GM10248 (cell line): ENCODE measurements around the gene NFIC.

Source experiments
- CTCF ChIA-PET: fragments of 300-600 bp; sonication (Branson Sonifier 250); formaldehyde crosslinking; extraction: SDS; loops from one replicate; lab custom pipeline; 2021; ENCODE audit warnings: antibody characterized with exemption; lab: Yijun Ruan, JAX
- POLR2A ChIA-PET: fragments of 350-650 bp; sonication (Branson Sonifier 250); formaldehyde crosslinking; extraction: SDS; loops from one replicate; lab custom pipeline; 2020; ENCODE audit warnings: antibody characterized with exemption; lab: Yijun Ruan, JAX
- DNase-seq: peaks from one replicate; pipeline ENCODE4 v3.0.0; 2012; ENCODE audit errors: extremely low spot score
- CTCF ChIP-seq: IDR thresholded peaks from 2 replicates; pipeline ENCODE4 v1.5.1; 2012; ENCODE audit warnings: mild to moderate bottlenecking, low read depth; ENCODE audit errors: extremely low read depth, missing control alignments, control extremely low read depth

NFIC gene

GRCh38 chr19:3408996-3409345 is 42.6 kb downstream of the NFIC start:
- ChIA-PET POLR2A (no interaction called here), CTCF (interaction anchor here (1.2 to 6.2 kb wide), 4 partner anchors 10 to 64 kb away, joined by 3 to 34 read pairs (median 4); no protein-coding TSS in a partner anchor)
- no peak for DNase-seq
- TF ChIP-seq CTCF, result no peak

- POLR2A ChIA-PET, result no interaction called here
- no peak for DNase-seq
- TF ChIP-seq CTCF, result no peak
- CTCF ChIA-PET, result interaction anchor here (1.5 to 6.2 kb wide), 3 partner anchors 10 to 48 kb away, joined by 3 to 34 read pairs (median 4); no protein-coding TSS in a partner anchor
Observed at GRCh38 chr19:3409346-3410064, 43.1 kb downstream of the NFIC start.

GRCh38 chr19:3411636-3412035 is 45.3 kb downstream of the NFIC start:
- ChIA-PET CTCF (interaction anchor here (0.6 to 6.2 kb wide), 3 partner anchors 12 to 381 kb away, joined by 3 to 34 read pairs (median 3); no protein-coding TSS in a partner anchor), POLR2A (no interaction called here)
- no peak for DNase-seq
- no peak for TF ChIP-seq CTCF

- no peak for TF ChIP-seq CTCF
- ChIA-PET POLR2A (no interaction called here), CTCF (interaction anchor here (0.6 to 6.2 kb wide), 4 partner anchors 9 to 380 kb away, joined by 3 to 34 read pairs (median 3); no protein-coding TSS in a partner anchor)
- no peak for DNase-seq
Observed at GRCh38 chr19:3412066-3412465, 45.7 kb downstream of the NFIC start.

GRCh38 chr19:3413796-3414327 is 47.5 kb downstream of the NFIC start:
- DNase-seq, result no peak
- ChIA-PET POLR2A (no interaction called here), CTCF (no interaction called here)
- TF ChIP-seq CTCF, result no peak

GRCh38 chr19:3415695-3416094 is 49.3 kb downstream of the NFIC start:
- CTCF ChIA-PET, result interaction anchor here (3.5 kb wide), 1 partner anchor 14 kb away, joined by 9 read pairs; no protein-coding TSS in a partner anchor
- POLR2A ChIA-PET, result no interaction called here
- no peak for DNase-seq
- TF ChIP-seq CTCF, result no peak
